ENCODE measurements around the gene SATB2.

SATB2 gene

DNA sequence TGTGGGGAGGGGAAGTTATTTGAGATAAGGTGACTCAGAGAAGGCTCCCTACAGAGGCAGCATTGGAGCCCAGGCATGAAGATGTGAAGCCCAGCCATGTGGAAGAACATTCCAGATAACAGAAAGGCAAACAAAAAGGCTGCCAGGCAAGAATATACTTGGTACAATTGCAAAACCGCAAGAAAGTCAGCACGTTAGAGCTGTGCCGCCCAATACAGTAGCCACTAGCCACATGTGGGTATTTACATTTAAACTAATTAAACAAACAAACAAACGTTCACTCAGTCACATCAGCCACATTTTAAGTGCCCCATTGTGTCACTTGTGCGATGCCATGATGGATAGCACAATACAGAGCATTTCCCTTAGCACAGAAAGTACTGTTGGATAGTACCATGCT lies 179.6 kb downstream of the SATB2 start:
- H3K4me3 ChIP-seq (replicated peaks; ENCODE audit: low read depth, low read length): no peak overlapping the region
- DNase-seq (ENCODE audit: extremely low read depth, low read depth): no peak
- TF ChIP-seq CTCF (IDR thresholded peaks at IDR 0.05; ENCODE audit: low read depth, low read length, missing control alignments): no peak

- TF ChIP-seq CTCF (IDR thresholded peaks at IDR 0.05; ENCODE audit: low read depth, low read length, missing control alignments): no peak
- DNase-seq (ENCODE audit: extremely low read depth, low read depth): peak; percentile 9
- no peak overlapping the region for H3K4me3 ChIP-seq (replicated peaks; ENCODE audit: low read depth, low read length)
Measured at GRCh38 chr2:199273042-199273511, 184.7 kb downstream of the SATB2 start.

GRCh38 chr2:199261936-199262335 lies 195.8 kb downstream of the SATB2 start:
- H3K4me3 ChIP-seq (replicated peaks; ENCODE audit: low read depth, low read length): no peak overlapping the region
- no peak for TF ChIP-seq CTCF (IDR thresholded peaks at IDR 0.05; ENCODE audit: low read depth, low read length, missing control alignments)
- DNase-seq (ENCODE audit: extremely low read depth, low read depth): no peak

DNA sequence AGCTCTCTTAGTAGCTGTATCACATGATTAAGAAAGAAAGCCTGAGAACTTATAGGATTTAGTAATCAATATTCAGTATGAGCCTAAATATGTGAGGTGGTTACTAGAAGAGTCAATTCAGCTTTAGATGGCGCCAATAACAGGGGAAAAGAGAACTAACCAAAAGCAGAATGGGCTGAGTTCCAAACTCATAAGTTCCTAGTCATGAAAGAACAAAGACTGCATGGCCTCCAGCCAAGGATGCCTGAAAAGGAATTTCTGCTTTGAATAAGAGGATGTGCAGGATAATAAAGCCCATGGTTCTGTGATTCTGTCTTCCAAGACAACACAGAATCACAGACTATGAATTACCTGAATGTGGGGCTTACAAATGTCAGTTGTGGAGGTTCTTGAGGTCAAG lies 196.5 kb downstream of the SATB2 start:
- no peak for TF ChIP-seq CTCF (IDR thresholded peaks at IDR 0.05; ENCODE audit: low read depth, low read length, missing control alignments)
- DNase-seq (ENCODE audit: extremely low read depth, low read depth): peak; percentile 47
- H3K4me3 ChIP-seq (replicated peaks; ENCODE audit: low read depth, low read length): no peak overlapping the region

DNA sequence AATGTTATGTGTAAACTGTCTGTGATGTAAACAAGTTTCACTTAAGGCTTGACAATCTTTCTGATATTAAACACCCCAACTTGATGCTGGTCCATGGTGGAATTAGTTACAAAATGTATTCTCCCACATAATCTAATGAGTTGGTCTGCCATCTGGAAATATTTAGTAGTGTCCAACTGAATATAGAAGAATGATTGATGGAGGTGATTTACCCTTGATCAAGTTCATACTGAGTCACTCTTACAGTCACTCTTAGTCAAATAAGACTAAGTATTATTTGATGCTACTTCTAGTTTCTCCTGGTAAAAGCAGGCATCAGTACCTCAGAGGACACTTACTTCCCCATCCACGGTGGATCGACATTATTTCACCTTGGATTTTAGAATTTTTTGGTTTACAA lies 198.1 kb downstream of the SATB2 start:
- no peak overlapping the region for H3K4me3 ChIP-seq (replicated peaks; ENCODE audit: low read depth, low read length)
- no peak for TF ChIP-seq CTCF (IDR thresholded peaks at IDR 0.05; ENCODE audit: low read depth, low read length, missing control alignments)
- no peak for DNase-seq (ENCODE audit: extremely low read depth, low read depth)

DNA sequence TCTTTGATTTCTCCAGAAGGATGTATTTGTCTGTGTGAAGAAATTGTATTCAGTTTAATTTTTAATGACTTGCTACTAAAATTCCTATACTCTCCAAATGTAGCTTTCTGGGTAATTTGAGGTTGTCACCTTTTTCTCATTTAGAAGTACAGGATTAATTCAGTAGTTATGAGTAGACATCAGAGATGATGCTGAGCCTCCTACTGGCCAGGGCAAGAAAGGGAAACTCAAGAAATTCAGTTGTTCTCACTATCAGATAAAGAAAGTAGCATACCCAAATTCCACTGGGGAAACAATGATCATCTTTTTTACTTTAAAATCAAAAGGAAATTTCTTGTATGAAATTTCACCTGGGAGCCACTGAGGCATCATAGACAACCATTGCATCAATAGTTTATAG lies 199.4 kb downstream of the SATB2 start:
- no peak overlapping the region for H3K4me3 ChIP-seq (replicated peaks; ENCODE audit: low read depth, low read length)
- peak; percentile 40 for TF ChIP-seq CTCF (IDR thresholded peaks at IDR 0.05; ENCODE audit: low read depth, low read length, missing control alignments)
- no peak for DNase-seq (ENCODE audit: extremely low read depth, low read depth)
